HCT116 (cell line): ENCODE results near the gene ARL13B. TPM values are rescaled to one million over a fixed set of nuclear protein-coding genes. Genes with fewer than 3 reads are reported as not detected.
"Not testable (repeated sequence)": the region's sequence is repeated elsewhere in the genome, so short reads cannot be mapped to it uniquely, and the experiment has no call there.

Experiments used
- ATAC-seq: fragments of 200-7000 bp; cut with Tn5 transposase; 2 replicates; pipeline ENCODE4 v1.9.1; 2020; ENCODE audit warnings: mild to moderate bottlenecking, moderate library complexity
- BruUV-seq: library from RNA; stranded (reverse); fragments of 400-500 nt; replicated peaks from 2 replicates; lab custom pipeline; 2021; lab: Mats Ljungman, UMichigan
- CTCF ChIA-PET: fragments of 300-600 bp; sonication (Branson Sonifier 250); formaldehyde crosslinking; loops from one replicate; lab custom pipeline; 2021; ENCODE audit warnings: antibody characterized with exemption; lab: Charles Lee
- POLR2A ChIA-PET: fragments of 300-600, 350-600 bp; sonication (Branson Sonifier 250); formaldehyde crosslinking; loops from one replicate; lab custom pipeline; 2021; ENCODE audit warnings: antibody characterized with exemption; lab: Charles Lee
- RAD21 ChIA-PET, 2 experiments: fragments of 300-600 bp; sonication (Branson Sonifier 250); formaldehyde crosslinking; loops; one replicate each; lab custom pipeline; 2023; ENCODE audit warnings: low total read pairs in 2 of 2; ENCODE audit not compliant: uncharacterized antibody in 2 of 2, unreplicated experiment in 2 of 2, low non-redundant PET in 1 of 2; lab: Charles Lee
- DNase-seq: peaks from one replicate; pipeline ENCODE4 v3.0.0-alpha.2; 2010; ENCODE audit warnings: low read depth, low spot score
- H2AFZ ChIP-seq: fragments of 200-600 bp; shearing (Covaris generic), sonication (generic); 2 replicates; pipeline ENCODE4 v1.6.1; 2017; ENCODE audit warnings: low read depth, mixed run types, mixed read lengths, antibody characterized with exemption, low read length; ENCODE audit not compliant: poor library complexity, severe bottlenecking
- H3K27ac ChIP-seq: 2 replicates; pipeline ENCODE4 v1.5.1; 2012; ENCODE audit warnings: low read depth, low read length
- H3K27me3 ChIP-seq: fragments of 200-600 bp; sonication (generic); 2 replicates; pipeline ENCODE4 v1.6.1; 2016; ENCODE audit warnings: mixed run types, low read length, mixed read lengths; ENCODE audit not compliant: insufficient read depth
- H3K36me3 ChIP-seq, 2 experiments: fragments of 200-500 bp in 1 of 2; fragments of 200-600 bp in 1 of 2; sonication (Bioruptor generic) in 1 of 2; sonication (generic) in 1 of 2; 2 replicates each; pipeline versions ENCODE4 v1.5.1 to v1.6.1; 2014 to 2016; ENCODE audit warnings: low read length in 2 of 2, inconsistent platforms in 1 of 2, mixed read lengths in 1 of 2, mixed run types in 1 of 2; ENCODE audit not compliant: insufficient read depth in 2 of 2, control insufficient read depth in 1 of 2
- H3K4me1 ChIP-seq, 2 experiments: fragments of 200-600 bp in 1 of 2; sonication (generic) in 1 of 2; 2 replicates each; pipeline versions ENCODE4 v1.5.1 to v1.6.1; 2012 to 2017; ENCODE audit warnings: low read length in 2 of 2, inconsistent platforms in 1 of 2, mild to moderate bottlenecking in 1 of 2, mixed read lengths in 1 of 2, mixed run types in 1 of 2, moderate library complexity in 1 of 2; ENCODE audit not compliant: insufficient read depth in 2 of 2, control insufficient read depth in 1 of 2
- H3K4me2 ChIP-seq: fragments of 200-600 bp; sonication (generic); 2 replicates; pipeline ENCODE4 v1.6.1; 2017; ENCODE audit warnings: mixed run types, low read length, mixed read lengths
- H3K4me3 ChIP-seq, 2 experiments: fragments of 200-600 bp in 1 of 2; sonication (generic) in 1 of 2; replicated peaks in 1 of 2; 2 replicates each; pipeline ENCODE4 v1.5.1; 2011 to 2016; ENCODE audit warnings: low read length in 2 of 2, control low read depth in 1 of 2, low read depth in 1 of 2, mild to moderate bottlenecking in 1 of 2, mixed read lengths in 1 of 2, mixed run types in 1 of 2
- H3K79me2 ChIP-seq: fragments of 200-600 bp; sonication (generic); 2 replicates; pipeline ENCODE4 v1.6.1; 2017; ENCODE audit warnings: mild to moderate bottlenecking, mixed run types, low read length, moderate library complexity, mixed read lengths; ENCODE audit not compliant: insufficient read depth
- H3K9ac ChIP-seq: fragments of 200-600 bp; sonication (generic); 2 replicates; pipeline ENCODE4 v1.6.1; 2016; ENCODE audit warnings: low read length, mixed read lengths
- H3K9me2 ChIP-seq: fragments of 200-600 bp; sonication (generic), shearing (Covaris generic); 2 replicates; pipeline ENCODE4 v1.6.1; 2017; ENCODE audit warnings: mixed run types, mild to moderate bottlenecking, moderate library complexity; ENCODE audit not compliant: insufficient read depth
- H3K9me3 ChIP-seq, 2 experiments: fragments of 200-500 bp in 1 of 2; fragments of 200-600 bp in 1 of 2; sonication (Bioruptor generic) in 1 of 2; sonication (generic) in 1 of 2; 2 replicates each; pipeline ENCODE4 v1.6.1; 2014 to 2017; ENCODE audit warnings: low read length in 2 of 2, mixed read lengths in 2 of 2, inconsistent platforms in 1 of 2, low read depth in 1 of 2, mild to moderate bottlenecking in 1 of 2, mixed run types in 1 of 2, moderate library complexity in 1 of 2; ENCODE audit not compliant: control insufficient read depth in 1 of 2, insufficient read depth in 1 of 2
- H4K20me1 ChIP-seq: fragments of 200-600 bp; sonication (generic), shearing (Covaris generic); 2 replicates; pipeline ENCODE4 v1.6.1; 2017; ENCODE audit warnings: mixed run types, mild to moderate bottlenecking, moderate library complexity; ENCODE audit not compliant: insufficient read depth
- ATF3 ChIP-seq: IDR thresholded peaks from 2 replicates; pipeline ENCODE4 v1.6.1; 2012
- CBX3 ChIP-seq: IDR thresholded peaks from 2 replicates; pipeline ENCODE4 v1.6.1; 2012; ENCODE audit warnings: low read depth
- CEBPB ChIP-seq: IDR thresholded peaks from 2 replicates; pipeline ENCODE4 v1.6.1; 2012; ENCODE audit warnings: low read depth
- EGR1 ChIP-seq: IDR thresholded peaks from 2 replicates; pipeline ENCODE4 v1.6.1; 2012; ENCODE audit warnings: low read depth
- EZH2 ChIP-seq: fragments of 200-600 bp; sonication (generic); IDR thresholded peaks from 2 replicates; pipeline ENCODE4 v1.6.1; 2017; ENCODE audit warnings: antibody characterized with exemption, mixed run types
- FOSL1 ChIP-seq: IDR thresholded peaks from 2 replicates; pipeline ENCODE4 v1.6.1; 2012; ENCODE audit warnings: low read depth
- SP1 ChIP-seq: IDR thresholded peaks from 2 replicates; pipeline ENCODE4 v1.6.1; 2012; ENCODE audit warnings: low read depth
- ZNF274 ChIP-seq: fragments of 200-500 bp; sonication (Bioruptor generic); IDR thresholded peaks from 2 replicates; pipeline ENCODE4 v1.6.1; 2014; ENCODE audit warnings: mild to moderate bottlenecking, low read depth, low read length, inconsistent platforms
- intact Hi-C: fragments of 100-400 bp; cut with micrococcal nuclease; formaldehyde crosslinking; loops from 2 replicates; pipeline ENCODE4 v1.10.0; 2022
- total RNA-seq: library from RNA; stranded (reverse); gene quantifications from one replicate; pipeline ENCODE4 v1.2.1, GENCODE V29; 2021; ENCODE audit not compliant: unreplicated experiment

The ARL13B gene
- total RNA-seq, 1 experiment from 2014 or later, result 8.2 TPM

- no peaks in the 10 kb centered on the region for H3K79me2 ChIP-seq
These were observed 63.3 kb downstream of the ARL13B start for GRCh38 chr3:94043285-94043684.

GRCh38 chr3:94044100-94044936 is 64.4 kb downstream of the ARL13B start:
- POLR2A ChIA-PET, H3K4me3 ChIP-seq, RAD21 ChIA-PET, H3K9me3 ChIP-seq, CTCF ChIA-PET, H2AFZ ChIP-seq, DNase-seq, H3K79me2 ChIP-seq, BruUV-seq, H3K36me3 ChIP-seq, ATAC-seq, H3K9ac ChIP-seq, H3K27me3 ChIP-seq, H4K20me1 ChIP-seq, H3K9me2 ChIP-seq, H3K27ac ChIP-seq, H3K4me1 ChIP-seq, H3K4me2 ChIP-seq, intact Hi-C loops: not testable (repeated sequence)

More at GRCh38 chr3:94043285-94043684, 63.3 kb downstream of the ARL13B start:
- no peaks in the 10 kb centered on the region for H3K4me1 ChIP-seq
- no peaks in the 10 kb centered on the region for H3K27me3 ChIP-seq
- intact Hi-C loops, result no loop called here
- ChIA-PET RAD21 (no interaction called here), CTCF (no interaction called here), POLR2A (no interaction called here)
- no TSS peak for BruUV-seq
- ATAC-seq, result no peak
- no peak overlapping the region for H3K9ac ChIP-seq
- no peak for DNase-seq
- TF ChIP-seq ZNF274, result no peak
- no peak for TF ChIP-seq EGR1
- no peak for TF ChIP-seq CEBPB
- TF ChIP-seq CBX3, result no peak
- TF ChIP-seq FOSL1, result no peak
- TF ChIP-seq ATF3, result no peak
- TF ChIP-seq SP1, result no peak
- no peak for TF ChIP-seq EZH2
- no peaks in the 10 kb centered on the region for H3K9me2 ChIP-seq
- no peak overlapping the region for H2AFZ ChIP-seq
- H3K4me3 ChIP-seq, result no peak overlapping the region
- H3K27ac ChIP-seq, result no peak overlapping the region
- H3K4me2 ChIP-seq, result no peak overlapping the region
- H4K20me1 ChIP-seq, result no peaks in the 10 kb centered on the region
- no peaks in the 10 kb centered on the region for H3K9me3 ChIP-seq
- H3K36me3 ChIP-seq, result no peaks in the 10 kb centered on the region
